ENCODE results near the gene ACBD6.

Gene ACBD6

GRCh38 chr1:180251526-180252305, 250.7 kb downstream of the ACBD6 start:
- no peak for DNase-seq

- DNase-seq, result no peak
Measured at GRCh38 chr1:180250883-180251509, 251.4 kb downstream of the ACBD6 start.

GRCh38 chr1:180250499-180250770, 251.9 kb downstream of the ACBD6 start:
- DNase-seq, result no peak

GRCh38 chr1:180249725-180250498, 252.5 kb downstream of the ACBD6 start:
- no peak for DNase-seq

GRCh38 chr1:180248731-180249681, 253.4 kb downstream of the ACBD6 start:
- peak; percentile 21 for DNase-seq

GRCh38 chr1:180248176-180248575, 254.2 kb downstream of the ACBD6 start:
- no peak for DNase-seq

- DNase-seq, result no peak
Measured at GRCh38 chr1:180247580-180247979, 254.8 kb downstream of the ACBD6 start.

- DNase-seq, result no peak
Measured at GRCh38 chr1:180247061-180247460, 255.3 kb downstream of the ACBD6 start.

GRCh38 chr1:180246579-180246978, 255.8 kb downstream of the ACBD6 start:
- DNase-seq, result no peak

GRCh38 chr1:180244840-180245239, 257.5 kb downstream of the ACBD6 start:
- no peak for DNase-seq

GRCh38 chr1:180243517-180244221, 258.7 kb downstream of the ACBD6 start:
- DNase-seq, result no peak

- DNase-seq, result no peak
Measured at GRCh38 chr1:180241716-180242544, 260.4 kb downstream of the ACBD6 start.

- DNase-seq, result no peak
Measured at GRCh38 chr1:180239145-180240096, 263.0 kb downstream of the ACBD6 start.

GRCh38 chr1:180238675-180239074, 263.7 kb downstream of the ACBD6 start:
- no peak for DNase-seq

Measured in NCI-H2171 treated with DMSO at 0.1 percent for 48 hours (cell line).